HG03039 (cell line): ENCODE data around the gene APOO.
A peak's percentile ranks its signal among the peaks of the same experiment; 100 is the strongest.
"Not testable (repeated sequence)": the region's sequence is repeated elsewhere in the genome, so short reads cannot be mapped to it uniquely, and the experiment has no call there.

Experiments
- ATAC-seq: cut with Tn5 transposase; IDR thresholded peaks from one replicate; pipeline ENCODE4 v1.9.1; 2021; ENCODE audit warnings: mild to moderate bottlenecking, moderate library complexity; ENCODE audit not compliant: unreplicated experiment

Gene APOO

GRCh38 chrX:23904096-23904495 lies 3.6 kb downstream of the APOO start:
- ATAC-seq, result no peak

GRCh38 chrX:23902419-23902818 lies 5.3 kb downstream of the APOO start:
- no peak for ATAC-seq

- ATAC-seq, result peak; percentile 54
Measured at GRCh38 chrX:23901805-23902204, 5.9 kb downstream of the APOO start.

- no peak for ATAC-seq
Measured at GRCh38 chrX:23901060-23901459, 6.7 kb downstream of the APOO start.

- no peak for ATAC-seq
Measured at GRCh38 chrX:23900220-23900797, 7.4 kb downstream of the APOO start.

GRCh38 chrX:23898412-23898959 lies 9.3 kb downstream of the APOO start:
- ATAC-seq, result no peak

GRCh38 chrX:23896981-23897380 lies 10.8 kb downstream of the APOO start:
- no peak for ATAC-seq

GRCh38 chrX:23896539-23896938 lies 11.2 kb downstream of the APOO start:
- not testable (repeated sequence) for ATAC-seq

GRCh38 chrX:23894993-23895392 lies 12.7 kb downstream of the APOO start:
- ATAC-seq, result not testable (repeated sequence)

- ATAC-seq, result no peak
Measured at GRCh38 chrX:23890933-23891332, 16.8 kb downstream of the APOO start.

GRCh38 chrX:23888887-23889501 lies 18.7 kb downstream of the APOO start:
- ATAC-seq, result no peak

- ATAC-seq, result no peak
Measured at GRCh38 chrX:23887918-23888317, 19.8 kb downstream of the APOO start.

- ATAC-seq, result no peak
Measured at GRCh38 chrX:23887451-23887850, 20.3 kb downstream of the APOO start.

- ATAC-seq, result no peak
Measured at GRCh38 chrX:23885803-23886202, 21.9 kb downstream of the APOO start.

GRCh38 chrX:23884427-23885024 lies 23.2 kb downstream of the APOO start:
- ATAC-seq, result no peak

GRCh38 chrX:23883737-23884354 lies 23.9 kb downstream of the APOO start:
- no peak for ATAC-seq

GRCh38 chrX:23879380-23880090 lies 28.2 kb downstream of the APOO start:
- ATAC-seq, result no peak

GRCh38 chrX:23871905-23872546 lies 35.7 kb downstream of the APOO start:
- no peak for ATAC-seq

- no peak for ATAC-seq
Measured at GRCh38 chrX:23870041-23870440, 37.7 kb downstream of the APOO start.

GRCh38 chrX:23864742-23865326 lies 42.9 kb downstream of the APOO start:
- ATAC-seq, result no peak
